Measurements from ENCODE around the gene DESI1.
"Not testable (repeated sequence)": the region's sequence is repeated elsewhere in the genome, so short reads cannot be mapped to it uniquely, and the experiment has no call there.

The DESI1 gene

DNA sequence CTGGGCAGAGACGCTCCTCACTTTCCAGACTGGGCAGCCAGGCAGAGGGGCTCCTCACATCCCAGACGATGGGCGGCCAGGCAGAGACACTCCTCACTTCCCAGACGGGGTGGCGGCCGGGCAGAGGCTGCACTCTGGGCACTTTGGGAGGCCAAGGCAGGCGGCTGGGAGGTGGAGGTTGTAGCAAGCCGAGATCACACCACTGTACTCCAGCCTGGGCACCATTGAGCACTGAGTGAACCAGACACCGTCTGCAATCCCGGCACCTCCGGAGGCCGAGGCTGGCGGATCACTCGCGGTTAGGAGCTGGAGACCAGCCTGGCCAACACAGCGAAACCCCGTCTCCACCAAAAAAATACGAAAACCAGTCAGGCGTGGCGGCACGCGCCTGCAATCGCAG, 10.8 kb upstream of the DESI1 start:
- DNase-seq: not testable (repeated sequence)

DNA sequence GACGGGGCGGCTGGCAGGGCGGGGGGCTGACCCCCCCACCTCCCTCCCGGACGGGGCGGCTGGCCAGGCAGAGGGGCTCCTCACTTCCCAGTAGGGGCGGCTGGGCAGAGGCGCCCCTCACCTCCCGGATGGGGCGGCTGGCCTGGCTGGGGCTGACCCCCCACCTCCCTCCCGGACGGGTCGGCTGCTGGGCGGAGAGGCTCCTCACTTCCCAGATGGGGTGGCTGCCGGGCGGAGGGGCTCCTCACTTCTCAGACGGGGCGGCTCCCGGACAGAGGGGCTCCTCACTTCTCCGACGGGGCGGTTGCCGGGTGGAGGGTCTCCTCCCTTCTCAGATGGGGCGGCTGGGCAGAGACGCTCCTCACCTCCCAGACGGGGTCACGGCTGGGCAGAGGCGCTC, 10.3 kb upstream of the DESI1 start:
- not testable (repeated sequence) for DNase-seq

DNA sequence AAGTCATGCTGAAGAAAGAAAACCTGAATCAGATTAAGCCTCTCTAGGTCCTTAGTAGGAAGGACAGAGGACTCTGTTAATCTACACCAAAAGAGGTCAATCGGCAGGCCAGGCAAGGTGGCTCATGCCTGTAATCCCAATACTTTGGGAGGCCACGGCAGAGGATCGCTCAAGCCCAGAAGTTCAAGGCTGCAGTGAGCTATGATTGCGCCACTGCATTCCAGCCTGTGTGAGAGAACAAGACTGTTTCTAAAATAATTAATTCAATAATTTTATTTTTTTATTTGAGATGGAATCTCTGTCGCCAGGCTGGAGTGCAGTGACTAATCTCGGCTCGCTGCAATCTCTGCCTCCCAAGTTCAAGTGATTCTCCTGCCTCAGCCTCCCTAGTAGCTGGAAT, 4.7 kb upstream of the DESI1 start:
- DNase-seq: no peak

DNA sequence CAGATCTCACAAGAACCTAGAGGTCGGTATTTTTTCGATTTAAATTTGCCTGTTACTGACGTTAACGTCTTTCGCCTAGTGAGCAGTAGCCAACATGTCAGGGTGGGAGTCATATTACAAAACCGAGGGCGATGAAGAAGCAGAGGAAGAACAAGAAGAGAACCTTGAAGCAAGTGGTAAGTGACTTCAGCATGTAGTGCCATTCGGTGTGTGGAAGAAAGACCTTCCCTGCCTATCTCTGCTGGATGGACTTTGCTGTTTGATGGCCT, 1.0 kb upstream of the DESI1 start:
- no peak for DNase-seq

DNA sequence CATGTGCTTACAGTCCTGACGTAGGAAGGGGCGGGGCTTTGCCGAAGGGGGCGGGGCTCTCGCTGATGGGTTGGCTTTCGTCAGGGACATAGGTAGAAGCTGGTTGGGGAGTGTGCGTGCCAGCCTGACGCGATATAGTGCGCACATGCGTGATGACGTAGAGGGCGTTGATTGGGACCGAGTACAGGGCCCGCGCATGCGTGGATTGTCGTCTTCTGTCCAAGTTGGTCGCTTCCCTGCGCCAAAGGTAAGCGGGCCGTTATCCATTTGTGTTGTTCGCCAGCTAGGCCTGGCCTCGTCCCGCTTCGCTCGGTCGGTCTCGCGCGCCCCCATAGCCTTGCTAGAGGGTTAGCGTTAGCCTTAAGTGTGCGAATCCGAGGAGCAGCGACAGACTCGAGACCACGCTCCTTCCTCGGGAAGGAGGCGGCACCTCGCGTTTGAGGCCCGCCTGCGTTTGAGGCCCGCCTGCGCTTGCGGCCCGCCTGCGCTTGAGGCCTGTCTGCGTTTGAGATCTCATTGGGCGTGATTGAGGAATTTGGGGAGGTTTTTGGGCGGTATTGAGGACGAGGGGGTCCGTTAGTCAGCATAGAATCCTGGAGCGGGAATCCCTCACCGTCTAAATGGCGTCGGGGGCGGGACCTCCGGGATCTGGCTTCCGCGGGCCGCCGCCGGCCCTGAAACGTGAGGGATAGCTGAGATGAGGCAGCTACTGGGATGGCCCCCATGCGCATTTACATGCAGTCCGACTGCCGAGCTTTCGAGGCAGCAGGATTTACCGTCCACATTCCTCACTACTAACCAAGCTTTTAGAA, 462 bp upstream of the DESI1 start, which contains the start of gene XRCC6:
TSS of gene XRCC6 (plus strand) at position 197 of the 812 bp plus-strand sequence. CDS start 710 bp downstream, outside the sequence.
- DNase-seq: peak; percentile 98 to 99

DNA sequence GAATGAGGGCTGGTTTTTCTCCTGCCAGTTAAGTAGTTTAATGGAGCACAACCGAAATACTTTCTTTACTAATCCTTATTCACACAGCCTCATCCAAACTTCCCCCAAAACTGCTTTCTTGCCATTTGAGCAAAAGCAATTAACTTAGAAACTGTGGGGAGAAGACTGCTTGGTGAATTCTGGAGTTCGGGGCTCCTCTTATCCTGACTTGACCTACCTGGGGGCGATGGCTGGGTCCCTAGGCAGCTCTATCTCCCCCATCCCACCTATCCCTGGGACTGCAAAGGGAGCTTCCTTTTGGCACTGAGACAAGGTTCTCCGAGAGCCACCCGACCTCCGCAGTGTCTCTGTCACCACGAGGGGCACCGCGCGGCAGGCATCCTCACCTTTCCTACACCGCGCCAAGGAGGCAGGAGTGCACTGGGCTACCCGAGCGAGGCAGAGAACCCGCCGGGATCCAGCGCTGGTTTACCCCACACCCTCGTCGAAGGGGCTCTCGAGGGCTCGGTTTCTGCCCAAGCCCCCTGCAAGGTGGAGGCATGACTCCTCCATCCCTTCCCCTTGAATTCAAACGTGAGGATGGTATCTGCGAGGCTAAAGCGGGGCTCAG, 759 bp downstream of the DESI1 start:
- no peak for DNase-seq

DNA sequence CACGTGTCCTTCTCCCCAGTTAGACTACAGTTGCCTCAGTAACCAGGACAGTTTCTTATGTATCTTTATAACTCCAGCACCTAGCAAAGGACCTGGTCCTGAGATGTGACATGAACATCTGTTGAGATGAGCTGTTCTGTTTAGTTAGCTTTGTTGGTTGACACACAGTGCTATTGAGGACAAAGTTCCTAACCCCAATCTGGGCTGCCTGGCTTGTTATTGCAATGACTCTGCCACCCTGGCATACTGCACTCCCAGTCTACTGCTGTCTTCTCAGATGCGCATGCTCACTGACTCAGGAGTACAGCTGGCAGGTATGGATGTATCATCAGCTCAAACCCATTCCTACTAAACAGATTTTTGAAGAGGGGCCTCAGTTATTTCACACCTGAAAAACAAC, 7.4 kb downstream of the DESI1 start:
- no peak for DNase-seq

DNA sequence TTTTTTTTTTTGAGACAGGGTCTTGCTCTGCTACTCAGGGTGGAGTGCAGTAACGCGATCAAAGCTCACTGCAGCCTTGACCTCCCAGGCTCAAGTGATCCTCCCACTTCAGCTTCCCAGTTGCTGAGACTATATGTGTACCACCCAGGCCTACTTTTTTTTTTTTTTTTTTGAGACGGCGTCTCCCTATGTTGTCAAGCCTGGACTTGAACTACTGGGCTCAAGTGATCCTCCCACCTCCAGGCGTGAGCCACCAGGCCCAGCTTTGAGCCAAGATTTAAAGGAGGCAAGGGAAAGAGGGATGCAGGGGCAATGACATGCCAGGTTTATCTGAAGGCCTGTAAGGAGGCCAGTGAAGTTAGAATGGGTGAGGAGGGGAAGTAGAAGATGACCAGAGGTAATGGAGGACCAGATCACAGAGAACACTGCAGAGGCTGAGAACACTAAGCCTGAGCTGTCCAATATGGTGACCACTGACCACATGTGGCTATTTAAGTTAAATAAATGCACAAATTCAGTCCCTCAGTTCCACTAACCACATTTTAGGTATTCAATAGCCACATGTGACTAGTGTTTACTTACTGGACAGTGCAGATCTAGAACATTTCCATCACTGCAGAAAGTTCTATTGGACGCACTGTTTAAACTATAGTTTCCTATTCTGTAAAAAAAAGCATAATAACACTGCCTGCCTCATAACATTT, 8.1 kb downstream of the DESI1 start:
- no peak for DNase-seq

DNA sequence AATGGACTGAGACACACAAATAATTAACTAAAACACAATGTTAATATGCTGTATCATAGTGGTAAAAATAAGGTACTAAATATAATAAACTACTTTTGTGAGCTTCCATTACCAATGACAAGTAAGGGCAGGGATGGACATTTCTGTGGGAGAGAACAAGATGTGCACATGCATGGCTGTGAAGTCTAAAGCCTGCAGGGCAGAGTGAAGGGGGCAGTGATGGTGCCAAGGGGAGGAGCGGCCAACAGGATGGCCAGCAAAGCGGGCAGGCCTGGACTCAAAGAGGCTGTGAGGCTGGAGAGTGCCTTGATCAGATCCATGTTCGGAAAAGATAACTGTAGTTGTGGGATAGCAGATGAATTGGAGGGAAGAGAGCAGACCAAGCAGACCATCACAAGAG, 12.5 kb downstream of the DESI1 start:
- no peak for DNase-seq

DNA sequence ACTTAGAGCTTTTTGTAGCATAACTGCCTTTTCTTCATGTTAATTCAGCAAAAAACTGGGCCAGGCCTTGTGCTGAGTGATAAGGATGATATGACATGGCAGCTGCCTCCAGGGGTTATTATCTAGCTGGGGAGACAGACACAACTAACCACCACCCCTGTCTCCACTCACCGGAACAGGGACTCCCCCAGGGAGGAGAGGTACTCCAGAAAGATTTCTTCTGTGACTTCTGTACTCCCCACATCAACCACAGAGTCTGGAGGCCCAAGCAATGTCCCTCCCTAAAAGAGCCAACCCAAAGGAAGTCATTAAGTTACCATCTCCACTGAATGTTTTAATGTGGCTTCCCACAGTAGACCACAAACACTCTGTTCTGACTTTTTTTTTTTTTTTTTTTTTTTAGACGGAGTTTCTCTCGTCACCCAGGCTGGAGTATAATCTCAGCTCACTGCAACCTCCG, 16.9 kb downstream of the DESI1 start:
- DNase-seq: no peak

DNA sequence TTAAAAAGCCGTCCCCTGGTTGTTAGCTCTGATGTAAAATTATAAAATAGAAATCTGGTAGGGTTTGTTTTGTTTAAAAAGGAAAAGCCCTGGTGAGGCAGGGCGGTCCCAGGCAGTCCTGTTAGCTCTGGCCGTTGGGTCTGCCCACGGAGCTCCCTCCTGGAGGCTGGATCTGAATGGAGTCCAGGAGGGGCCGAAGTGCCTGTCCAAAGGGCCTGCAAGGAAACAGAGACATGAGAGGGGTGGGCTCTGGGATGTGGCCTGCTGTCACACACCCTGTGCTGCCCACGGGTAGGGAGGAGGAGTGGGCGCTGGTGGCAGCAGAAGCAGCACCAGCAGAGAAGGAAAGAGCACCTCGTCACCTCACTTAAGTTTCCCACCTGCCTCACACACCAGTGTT, 19.9 kb downstream of the DESI1 start:
- no peak for DNase-seq

DNA sequence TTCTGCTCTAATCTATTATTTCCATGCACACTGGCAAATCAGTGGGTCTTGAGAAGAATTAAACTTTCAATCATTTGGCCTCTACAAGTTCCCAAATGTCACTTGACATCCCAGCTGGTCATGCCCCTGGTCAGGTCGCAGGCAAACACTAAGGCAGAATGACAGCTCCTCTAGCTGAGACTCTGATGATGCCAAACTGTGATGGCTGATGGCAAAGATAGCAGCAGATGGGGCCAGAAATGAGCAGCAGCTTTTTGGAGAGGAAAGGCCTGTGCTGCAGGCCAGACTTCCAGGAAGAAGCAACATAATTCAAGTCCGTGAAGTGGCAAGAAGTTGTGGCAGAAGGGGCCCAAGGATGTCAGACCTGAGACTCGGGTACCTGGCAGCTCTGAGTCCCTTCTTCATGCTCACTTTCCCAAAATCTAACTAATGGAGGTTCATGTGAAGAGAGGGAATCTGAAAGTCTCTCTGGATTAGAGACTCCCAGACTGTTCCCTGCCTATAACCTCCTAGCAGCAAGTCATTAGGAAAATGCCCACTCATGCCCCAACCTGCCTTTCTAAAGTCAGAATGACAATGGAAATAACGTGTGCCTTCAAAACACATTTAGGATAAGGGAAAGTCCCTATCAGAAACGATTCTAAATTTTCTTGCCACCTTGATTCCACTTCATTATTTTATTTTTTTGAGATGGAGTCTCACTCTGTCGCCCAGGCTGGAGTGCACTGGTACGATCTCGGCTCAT, 21.8 kb downstream of the DESI1 start:
- no peak for DNase-seq

DNA sequence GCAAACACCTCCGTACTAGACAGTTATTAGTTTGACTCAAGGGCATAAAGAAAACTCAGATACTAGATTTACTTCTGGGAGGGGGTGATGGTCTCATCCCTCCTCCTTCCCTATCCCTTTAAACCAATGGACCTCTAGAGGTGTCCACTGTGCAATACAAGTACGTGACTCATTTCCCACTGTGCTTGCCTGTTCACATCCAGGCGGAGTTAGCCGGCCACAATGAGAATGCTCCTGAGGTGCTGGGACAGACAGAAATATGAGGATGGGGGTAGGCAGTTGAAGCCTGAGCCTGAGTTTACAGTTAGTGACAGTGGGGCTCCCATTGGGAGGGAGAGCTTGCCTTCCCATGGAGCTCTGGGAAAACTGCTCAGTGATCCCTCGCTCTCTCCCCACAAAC, 22.8 kb downstream of the DESI1 start:
- DNase-seq: no peak

DNA sequence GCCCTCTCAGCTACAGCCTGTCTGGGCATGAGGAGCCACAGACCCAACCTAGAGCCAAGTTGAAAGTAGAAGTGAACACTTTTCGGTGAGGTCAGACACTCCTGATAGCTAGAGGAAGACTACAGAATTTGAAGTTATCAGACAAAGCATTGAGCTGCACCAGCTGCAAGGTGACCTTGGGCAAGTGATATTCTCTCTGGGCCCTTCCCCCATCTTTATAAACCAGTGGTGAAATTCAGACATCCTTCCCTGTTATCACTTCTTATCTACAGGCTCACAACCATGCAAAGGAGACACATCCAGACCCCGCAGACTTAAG, 23.2 kb downstream of the DESI1 start:
- no peak for DNase-seq

DNA sequence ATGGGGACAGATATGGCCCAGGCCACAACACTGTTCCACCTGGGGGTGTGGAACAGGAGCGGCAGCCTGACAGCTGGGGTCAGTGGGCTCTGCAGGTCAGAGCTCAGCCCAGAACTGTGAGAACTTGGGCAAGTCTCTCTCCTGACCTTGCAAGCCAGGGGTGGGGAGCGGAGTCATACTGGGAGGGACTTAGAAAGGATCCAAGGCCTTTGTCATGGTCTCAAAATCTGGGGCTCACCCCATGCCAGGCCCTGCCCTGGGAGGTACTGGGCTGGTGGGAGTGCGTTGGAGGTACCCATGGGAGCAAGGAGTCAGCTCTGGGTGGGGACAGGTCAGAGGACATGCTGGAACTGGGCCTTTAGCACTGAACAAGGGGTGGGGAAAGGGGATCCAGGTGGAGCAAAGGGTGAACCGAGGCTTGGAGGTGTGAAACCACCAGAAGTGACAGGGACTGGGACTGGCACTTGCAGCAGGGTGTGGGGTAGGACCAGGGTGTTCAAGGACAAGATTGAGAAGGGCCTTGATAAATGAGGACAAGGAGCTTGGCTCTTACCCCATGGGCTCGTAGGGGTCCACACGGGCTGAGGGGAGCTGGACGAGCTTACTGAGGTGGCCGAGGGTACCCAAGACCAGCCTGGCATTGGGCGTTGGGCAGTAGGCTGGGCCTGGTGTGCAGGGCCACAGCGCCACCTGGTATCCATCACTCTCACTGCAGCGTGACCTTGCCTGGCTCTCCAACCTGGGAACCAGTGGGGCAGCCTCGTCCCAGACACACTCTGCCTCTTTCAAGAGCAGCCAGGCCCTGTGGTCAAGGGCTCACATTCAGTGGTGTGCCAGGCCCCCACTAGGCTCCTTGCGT, 23.8 kb downstream of the DESI1 start:
- DNase-seq: peak; percentile 55 to 60

DNA sequence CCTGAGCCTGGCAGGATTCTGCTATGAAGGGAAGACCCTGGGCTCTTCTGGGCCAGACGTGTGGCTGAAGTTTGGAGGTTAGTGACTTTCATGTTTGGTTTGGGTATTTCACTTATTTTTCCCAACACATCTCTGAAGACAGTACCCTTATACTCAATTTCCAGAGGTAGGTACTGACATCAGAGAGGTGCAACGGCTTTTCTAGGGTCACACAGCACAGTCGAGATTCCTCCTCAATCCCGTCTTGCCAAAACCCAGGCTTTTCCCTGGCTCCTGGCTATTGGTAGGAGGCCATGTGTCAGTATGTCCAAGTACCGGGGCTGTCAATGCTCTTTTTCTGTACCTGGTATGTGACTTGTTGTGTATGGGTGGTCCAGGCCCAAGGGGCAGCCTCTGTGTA, 25.1 kb downstream of the DESI1 start:
- DNase-seq: no peak

DNA sequence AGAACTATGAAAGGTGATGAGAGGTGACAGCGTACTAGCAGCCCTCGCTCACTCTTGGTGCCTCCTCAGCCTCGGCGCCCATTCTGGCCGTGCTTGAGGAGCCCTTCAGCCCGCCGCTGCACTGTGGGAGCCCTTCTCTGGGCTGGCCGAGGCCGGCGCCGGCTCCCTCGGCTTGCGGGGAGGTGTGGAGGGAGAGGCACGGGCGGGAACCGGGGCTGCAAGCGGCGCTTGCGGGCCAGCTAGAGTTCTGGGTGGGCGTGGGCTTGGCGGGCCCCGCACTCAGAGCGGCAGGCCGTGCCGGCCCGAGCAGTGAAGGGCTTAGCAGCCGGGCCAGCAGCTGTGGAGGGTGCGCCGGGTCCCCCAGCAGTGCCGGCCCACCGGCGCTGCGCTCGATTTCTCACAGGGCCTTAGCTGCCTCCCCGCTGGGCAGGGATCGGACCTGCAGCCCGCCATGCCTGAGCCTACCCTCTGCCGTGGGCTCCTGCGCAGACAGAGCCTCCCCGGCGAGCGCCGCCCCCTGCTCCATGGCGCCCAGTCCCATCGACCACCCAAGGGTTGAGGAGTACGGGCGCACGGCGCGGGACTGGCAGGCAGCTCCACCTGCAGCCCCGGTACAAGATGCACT, 27.4 kb downstream of the DESI1 start:
- DNase-seq: not testable (repeated sequence)

DNA sequence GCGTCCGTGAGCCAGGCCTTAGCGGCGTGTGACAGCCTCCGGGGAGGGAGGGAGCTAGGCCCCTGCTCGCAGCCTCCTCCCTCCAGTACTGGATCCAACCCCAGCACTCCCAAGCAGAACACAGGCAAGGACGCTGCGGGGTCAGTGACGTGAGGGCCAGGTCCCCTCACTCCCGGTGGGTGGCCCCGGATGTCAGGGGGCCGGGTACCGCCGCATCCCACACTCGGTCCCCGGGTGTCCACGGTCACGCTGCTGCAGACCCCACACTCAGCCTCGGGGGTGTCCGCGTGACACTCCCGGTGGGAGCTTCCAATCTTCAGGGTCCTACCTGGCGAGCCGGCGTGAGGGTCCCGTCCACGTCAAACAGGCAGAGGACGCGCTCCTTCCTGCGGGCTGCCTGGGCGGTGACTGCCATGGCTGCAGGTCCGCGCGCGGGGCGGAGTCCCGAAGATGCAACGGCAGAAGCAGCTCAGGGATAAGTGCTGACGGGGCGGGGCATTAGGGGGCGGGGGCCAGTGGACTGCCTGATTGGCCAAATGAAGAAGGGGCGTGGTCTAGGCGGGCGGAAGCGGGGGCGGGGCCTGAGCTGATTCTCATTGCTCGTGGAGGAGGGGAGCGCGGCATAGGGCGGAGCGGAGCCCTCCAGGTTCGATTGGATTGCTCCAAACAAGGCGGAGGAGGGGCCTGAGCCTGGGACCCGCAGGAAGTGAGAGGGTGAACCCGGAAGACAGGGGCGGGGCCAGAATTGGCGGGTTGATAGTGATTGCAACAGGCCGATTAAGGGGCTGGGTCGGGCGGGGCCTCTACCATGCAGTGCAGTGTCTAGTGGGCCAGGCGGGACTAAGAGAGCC, 31.2 kb downstream of the DESI1 start, which contains the start of gene PMM1:
TSS of gene PMM1 (minus strand) at position 450 of the 851 bp plus-strand sequence. CDS start at position 415, 35 bp downstream.
- peak; percentile 96 to 98 for DNase-seq

DNA sequence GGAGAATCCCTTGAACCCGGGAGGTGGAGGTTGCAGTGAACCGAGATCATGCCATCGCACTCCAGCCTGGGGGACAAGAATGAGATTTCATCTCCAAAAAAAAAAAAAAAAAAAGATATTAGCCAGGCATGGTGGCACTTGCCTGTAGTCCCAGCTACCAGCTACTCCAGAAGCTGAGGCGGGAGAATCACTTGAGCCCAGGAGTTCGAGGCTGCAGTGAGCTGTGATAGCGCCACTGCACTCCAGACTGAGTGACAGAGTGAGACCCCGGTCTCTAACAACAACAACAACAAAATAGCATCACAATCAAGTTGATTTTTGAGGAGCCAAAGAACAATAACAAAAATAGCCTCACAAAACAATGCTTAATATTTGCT, 33.5 kb downstream of the DESI1 start:
- DNase-seq: no peak

DNA sequence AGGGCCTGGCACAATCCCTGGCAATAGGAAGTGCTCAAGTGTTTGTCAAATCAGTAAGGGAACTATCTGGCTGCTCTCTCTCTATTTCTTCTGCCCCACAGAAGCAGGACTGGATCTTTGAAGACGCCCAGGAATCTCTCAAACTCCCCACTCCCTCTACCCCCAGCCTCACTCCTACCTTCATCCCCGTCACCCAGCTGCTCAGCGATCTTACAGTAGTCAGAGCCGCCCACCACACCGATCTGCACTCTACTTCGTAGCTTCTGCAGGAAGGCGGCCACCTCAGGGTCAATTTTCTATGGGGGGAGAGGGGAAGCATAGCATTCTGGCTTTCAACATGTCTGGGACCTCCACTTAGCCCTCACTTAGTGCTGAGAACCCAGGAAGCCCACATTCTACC, 34.9 kb downstream of the DESI1 start:
- DNase-seq: no peak

DNA sequence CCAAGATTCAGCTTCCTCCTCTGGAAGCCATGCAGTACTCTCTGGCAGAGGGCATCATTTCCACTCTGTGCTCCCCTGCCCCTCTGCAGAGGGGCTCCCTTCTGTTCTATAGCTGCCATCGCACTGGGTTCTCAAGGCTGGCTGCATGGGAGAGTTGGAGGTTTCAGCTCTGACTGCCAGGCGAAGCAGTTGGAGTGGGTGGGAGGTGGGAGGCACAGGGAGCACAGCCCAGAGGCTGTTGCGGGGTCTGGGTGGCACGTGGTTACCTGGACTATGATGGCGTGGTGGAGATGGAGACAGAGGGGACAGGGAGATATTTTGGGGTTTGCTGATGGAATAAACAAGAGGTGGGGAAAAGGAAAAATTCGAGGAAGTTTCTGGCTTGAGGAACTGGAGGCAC, 36.0 kb downstream of the DESI1 start:
- DNase-seq: no peak
